Hematopoietic multipotent progenitor cell treated with erythropoietin and hydrocortisone succinate and interleukin-3 and kit ligand, for 4 days (in vitro differentiated cells): Measurements from ENCODE around the gene FAH.

Experiments used
- DNase-seq: peaks from one replicate; pipeline ENCODE4 v3.0.0-alpha.2; 2015

Gene FAH

GRCh38 chr15:80174017-80174746 is 21.4 kb downstream of the FAH start:
- DNase-seq: no peak

DNA sequence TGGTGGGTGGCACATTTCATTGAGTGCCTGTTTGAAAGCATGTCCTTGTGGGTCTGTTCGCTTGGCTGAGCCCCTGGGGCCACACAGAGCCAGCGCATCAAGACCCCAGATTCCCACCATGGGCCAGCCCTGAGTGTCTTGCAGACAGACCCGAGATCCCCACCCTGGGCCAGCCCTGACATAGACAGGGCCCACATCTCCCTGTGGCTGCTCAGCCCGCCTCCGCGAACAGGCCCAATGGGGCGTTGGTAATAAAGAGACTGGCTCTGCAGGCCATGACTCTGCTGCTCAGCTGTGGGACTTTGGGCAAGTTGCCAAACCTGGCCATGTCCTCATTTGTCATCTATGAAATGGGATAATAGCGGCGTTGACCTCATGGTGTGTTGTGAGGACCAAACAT is 22.6 kb downstream of the FAH start:
- no peak for DNase-seq

GRCh38 chr15:80176443-80176842 is 23.6 kb downstream of the FAH start:
- DNase-seq: no peak

GRCh38 chr15:80177156-80177555 is 24.4 kb downstream of the FAH start:
- no peak for DNase-seq

DNA sequence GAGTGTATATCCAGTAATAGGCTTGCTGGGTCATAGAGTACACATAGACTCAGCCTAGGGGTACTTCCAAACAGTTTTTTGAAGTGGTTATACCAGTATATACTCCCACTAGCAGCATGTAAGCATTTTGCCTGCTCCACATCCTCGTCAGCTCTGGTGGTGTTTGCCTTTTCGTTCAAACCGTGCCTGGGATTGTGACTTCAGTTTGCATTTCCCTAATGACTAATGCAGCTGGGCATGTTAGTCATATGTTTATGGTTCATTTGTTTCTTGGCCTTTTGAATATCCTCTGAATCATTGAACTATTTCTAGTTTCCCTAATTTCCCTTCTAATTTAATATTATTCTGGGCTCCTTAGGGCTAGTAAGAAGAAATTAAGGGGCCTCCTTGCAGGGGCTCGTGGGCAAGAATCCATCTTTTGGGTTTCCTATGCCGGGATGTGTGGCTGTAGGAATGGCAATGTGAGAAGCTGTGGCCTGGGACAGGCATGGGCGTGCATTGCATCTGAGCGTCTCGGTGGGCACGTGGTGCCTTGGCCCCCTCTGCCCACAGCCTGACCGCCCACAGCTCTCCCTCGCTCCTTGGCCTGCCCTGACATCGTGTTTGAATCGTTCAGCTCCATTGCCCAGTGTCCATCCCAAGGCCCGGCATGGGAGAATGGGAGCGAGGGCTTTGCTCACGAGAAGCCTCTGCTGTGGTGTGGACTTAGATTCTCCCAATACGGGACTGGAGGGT is 26.4 kb downstream of the FAH start:
- DNase-seq: no peak

- DNase-seq: no peak
These were observed 27.1 kb downstream of the FAH start for GRCh38 chr15:80179935-80180334.

DNA sequence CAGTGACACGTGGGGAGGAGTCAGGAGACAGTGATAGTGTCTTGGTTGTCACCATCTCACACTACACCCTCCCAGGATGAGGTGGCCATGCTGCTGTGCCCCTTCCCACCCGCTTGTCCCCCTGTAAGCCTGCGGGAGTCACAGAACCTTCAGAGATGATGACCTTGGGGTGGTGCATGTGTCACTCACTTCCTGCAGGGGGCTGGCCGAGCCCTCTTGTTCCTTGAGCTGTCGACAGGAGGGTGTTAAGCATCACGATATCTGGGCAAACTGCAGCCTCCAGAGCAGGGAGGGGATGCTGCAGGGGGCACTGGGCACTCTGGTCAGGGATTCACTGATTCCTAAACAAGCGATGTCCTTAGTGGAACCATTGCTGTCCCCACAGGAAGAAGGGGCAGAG is 27.7 kb downstream of the FAH start:
- no peak for DNase-seq

DNA sequence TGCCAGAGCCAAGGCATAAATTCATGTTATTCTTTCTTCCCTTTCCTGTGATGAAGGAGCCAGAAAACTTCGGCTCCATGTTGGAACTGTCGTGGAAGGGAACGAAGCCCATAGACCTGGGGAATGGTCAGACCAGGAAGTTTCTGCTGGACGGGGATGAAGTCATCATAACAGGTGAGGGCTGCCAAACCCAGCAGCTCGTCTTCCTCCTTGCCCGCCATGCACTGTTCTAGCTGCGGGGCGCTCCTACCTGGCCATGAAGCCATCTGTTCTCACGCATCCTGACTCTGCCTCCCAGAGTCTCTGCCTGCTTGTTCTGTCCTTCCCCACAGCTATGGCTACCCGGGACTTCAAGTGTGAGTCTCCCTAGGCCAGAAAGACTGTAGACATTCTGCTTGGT is 28.2 kb downstream of the FAH start:
- no peak for DNase-seq

GRCh38 chr15:80182611-80183261 is 29.9 kb downstream of the FAH start:
- DNase-seq: no peak

DNA sequence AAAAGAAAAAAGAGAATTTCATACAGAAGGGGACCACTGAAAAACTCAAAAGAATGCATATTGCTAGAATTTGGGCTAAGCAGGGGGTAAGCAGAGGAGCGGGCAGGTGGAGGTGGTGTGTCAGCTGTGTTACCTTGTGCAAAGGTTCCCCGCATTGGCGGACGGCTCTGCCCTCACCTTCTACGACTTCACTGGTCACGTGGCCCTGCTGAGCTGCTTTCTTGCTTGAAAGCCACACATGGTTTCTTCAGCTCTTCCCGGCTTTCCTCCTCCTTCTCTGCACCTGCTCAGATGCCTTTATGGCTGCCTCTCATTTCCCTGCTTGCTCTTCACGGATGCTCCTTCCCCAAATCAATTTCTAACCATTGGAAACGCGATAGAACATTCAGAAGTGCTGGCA is 30.5 kb downstream of the FAH start:
- DNase-seq: no peak

DNA sequence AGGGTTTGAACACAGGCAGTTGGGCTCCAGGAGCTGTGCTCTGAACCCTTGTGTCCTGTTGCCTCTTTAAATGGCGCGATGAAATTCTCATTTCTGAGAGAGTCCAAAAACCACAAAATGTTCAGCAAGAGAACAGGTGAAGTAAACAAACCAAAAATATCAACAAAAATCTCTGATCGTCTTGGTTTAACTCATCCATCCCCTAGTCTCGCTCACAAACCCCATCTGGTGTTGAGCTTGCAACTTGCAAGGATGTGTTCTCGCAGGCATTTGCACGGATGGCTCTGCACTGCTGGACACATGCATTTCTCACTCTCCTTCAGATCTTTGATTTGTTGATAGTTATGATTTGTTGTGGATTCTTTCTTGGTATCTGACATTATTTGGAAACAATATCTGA is 31.1 kb downstream of the FAH start:
- DNase-seq: peak; percentile 22

DNA sequence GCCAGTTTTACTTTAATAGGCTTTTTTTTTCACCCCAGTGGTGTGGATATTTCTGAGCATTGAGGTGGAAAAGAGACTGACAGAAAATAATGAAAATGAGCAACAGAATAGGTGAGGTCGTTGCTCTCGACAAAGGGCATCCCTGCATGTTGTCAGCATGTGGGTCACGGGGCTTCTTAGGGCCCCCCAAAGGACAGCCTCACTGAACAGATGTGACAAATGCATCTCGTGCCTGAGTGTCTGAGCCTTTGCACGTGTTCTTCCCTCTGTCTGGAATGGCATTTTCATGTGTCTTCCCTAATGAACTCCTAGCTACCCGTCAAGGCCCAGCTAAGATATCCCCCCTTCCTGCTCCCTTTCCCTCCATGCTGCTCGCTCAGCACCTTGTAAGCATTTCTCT is 31.8 kb downstream of the FAH start:
- no peak for DNase-seq

DNA sequence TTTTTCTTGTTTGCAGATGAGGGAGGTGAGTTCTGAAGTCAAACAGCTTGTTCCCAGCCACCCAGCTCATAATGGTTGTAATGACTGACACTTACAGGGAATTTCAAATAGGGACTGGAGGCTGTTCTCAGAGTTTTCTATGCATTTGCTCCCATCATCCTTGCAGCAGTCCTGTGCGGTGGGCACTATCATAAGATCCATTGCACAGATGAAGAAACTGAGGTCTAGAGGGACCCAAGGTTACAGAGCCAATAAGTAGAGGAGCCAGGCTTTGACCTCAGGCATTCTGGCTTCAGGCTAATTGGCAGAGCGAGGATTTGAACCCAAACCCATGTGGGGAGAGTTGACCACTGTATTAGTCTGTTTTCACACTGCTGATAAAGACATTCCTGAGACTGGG is 32.4 kb downstream of the FAH start:
- no peak for DNase-seq

GRCh38 chr15:80186066-80186465 is 33.3 kb downstream of the FAH start:
- DNase-seq: no peak

- DNase-seq: no peak
These were observed 33.8 kb downstream of the FAH start for GRCh38 chr15:80186597-80186996.

DNA sequence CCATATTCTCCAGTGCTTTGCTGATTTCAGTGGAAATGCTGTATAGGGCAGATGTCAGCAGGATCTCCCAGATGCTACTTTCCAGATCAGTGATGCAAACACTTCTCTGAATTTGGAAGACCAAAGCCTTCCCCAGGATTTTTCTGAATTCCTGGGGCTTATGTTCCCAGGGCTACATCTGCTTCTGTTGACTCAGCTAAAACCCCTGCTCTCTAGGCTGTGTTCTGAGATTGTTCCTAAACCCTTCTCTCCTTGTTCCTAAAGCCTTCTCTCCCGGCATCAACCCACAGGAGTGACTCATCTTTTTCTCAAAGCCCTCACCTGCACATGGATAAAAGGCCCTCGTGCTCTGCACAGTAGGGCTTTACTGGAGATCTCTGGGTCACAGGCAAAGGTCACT is 35.5 kb downstream of the FAH start:
- no peak for DNase-seq

DNA sequence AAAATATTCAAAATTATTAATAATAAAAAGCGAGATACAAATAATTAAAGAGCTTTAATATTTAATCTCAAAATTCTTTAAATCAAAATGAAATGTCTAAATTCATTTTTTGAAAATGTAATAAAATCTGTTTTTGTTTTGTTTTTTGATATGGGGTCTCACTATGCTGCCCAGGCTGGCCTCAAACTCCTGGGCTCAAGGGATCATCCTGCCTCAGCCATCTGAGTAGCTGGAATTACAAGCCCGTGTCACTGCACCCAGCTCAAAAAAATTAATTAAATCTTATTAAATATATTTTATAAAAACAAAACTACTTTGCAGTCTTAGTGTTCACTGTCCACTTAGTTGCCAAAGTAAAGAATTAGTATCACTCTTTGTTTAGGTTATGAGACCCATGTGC is 38.4 kb downstream of the FAH start:
- no peak for DNase-seq

DNA sequence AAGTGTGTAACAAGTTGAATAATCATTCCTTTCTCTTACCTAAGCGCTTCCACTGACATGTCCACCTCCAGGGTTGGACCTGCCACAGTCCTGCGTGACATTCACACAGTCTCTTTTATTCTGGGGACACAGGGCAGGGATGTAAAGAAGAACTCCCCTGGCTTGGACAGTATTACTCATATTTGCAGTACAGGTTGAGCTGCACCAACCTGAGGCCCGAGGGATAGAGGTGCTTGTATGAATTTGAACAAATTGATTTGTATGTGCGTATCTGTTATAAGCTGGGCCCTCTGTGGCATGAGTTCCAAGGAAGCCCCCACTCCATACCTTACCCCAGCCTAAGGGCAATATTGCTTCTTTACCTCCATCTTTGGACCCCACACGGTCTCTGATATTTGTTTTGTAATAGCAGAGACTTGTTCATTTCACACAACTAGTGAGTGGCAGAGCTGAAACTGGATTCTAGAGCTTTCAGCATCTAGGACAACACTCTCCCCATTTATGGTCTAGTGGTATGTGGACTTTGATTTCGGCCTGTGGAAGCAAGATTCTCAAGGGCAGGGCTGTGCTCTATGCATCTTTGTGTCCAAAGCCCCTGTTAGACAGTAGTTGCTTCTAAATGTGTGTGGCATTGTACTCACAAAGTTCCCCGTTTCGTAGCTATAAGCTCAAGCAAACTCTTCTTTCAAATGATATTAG is 39.2 kb downstream of the FAH start:
- DNase-seq: no peak

DNA sequence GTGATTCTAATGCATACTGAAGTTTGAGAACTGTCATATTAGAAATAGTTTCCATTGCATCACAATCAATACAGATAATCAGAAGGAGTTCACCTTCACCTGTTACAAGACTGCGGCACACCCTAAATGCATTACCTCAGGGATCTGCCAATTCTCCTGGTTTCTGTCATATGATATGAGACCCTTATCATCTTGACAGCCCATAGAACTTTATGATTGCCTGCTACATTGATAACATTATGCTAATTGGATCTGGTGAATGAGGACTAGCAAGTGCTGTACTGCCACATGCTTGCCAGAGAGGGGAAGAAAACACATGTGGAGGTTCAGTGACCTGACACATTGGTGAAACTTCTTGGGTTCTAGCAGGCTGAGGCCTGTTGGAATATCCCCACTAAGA is 41.4 kb downstream of the FAH start:
- no peak for DNase-seq

DNA sequence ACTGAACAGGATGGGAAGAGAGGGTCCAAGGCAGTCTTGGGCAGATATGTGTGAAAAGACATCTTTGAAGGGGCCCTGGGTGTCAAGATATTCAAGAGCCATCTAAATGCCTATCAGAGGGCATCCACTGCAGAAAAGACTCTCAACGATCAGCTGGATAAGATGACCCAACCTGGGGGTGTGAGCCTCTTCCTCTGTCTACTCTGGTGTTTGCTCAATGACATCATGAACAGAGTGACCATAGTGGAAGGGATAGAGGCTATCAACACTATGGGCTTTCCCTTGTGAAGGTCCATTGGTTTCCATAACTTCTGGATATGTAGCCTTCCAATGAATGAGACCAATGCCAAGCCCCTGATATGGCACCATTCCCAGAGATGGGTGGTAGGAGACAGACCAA is 42.1 kb downstream of the FAH start:
- DNase-seq: no peak

DNA sequence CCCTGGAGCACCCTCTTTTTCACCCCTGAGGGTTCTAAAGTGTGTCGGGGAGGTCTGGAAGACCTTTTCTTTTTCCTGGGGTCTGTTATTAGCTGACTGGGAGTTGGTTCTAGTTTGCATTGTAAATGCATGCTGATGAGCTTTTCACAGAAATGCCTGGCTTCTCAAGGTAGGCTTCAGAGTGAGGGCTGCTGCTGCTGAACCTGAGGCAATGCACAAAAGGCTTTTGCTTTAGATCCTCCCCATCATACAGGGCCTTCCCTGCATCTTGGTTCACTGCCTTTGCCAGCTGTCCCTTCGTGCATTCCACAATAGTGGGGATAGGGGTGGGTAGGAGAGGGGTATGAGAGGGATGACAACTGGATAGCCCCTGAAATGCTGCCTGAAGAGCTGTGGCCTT is 46.6 kb downstream of the FAH start:
- no peak for DNase-seq

DNA sequence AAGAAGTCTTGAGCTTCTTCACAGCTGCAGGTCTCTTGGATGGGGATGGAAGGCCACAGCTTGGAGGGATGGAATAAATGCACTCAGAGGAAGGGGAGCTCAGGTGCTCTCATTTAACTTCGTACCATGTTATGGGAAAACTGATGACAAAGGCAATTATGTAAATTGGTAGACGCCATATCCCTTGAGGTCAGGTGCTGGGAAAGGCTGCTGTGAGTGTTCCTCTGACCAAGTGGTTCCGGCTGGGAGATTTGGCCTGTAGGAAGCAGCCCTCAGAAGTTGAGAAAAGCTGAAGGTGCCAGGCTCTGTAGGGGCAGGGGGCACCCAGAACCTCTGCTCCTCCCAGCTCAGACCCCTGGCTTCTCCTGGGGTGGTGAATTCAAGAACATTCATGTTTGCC is 47.1 kb downstream of the FAH start:
- DNase-seq: no peak

GRCh38 chr15:80201256-80202015 is 48.6 kb downstream of the FAH start:
- no peak for DNase-seq
